OCI-LY7 (cell line): ENCODE data around the gene PWP2.

Experiments
- CTCF ChIP-seq: fragments of 200-600 bp; sonication (generic); conservative IDR thresholded peaks from 2 replicates; pipeline ENCODE4 v1.5.1; 2014; ENCODE audit warnings: mild to moderate bottlenecking, antibody characterized with exemption, low read length, moderate library complexity, mixed read lengths
- EZH2phosphoT487 ChIP-seq: fragments of 200-600 bp; sonication (generic); IDR thresholded peaks from 2 replicates; pipeline ENCODE4 v1.6.1; 2018; ENCODE audit warnings: low read depth, borderline replicate concordance, mild to moderate bottlenecking, mixed run types, antibody characterized with exemption, low read length, moderate library complexity, mixed read lengths

GRCh38 chr21:44058652-44058964 is 48.6 kb upstream of the PWP2 start:
- no peak for TF ChIP-seq CTCF
- no peak for TF ChIP-seq EZH2phosphoT487
